ENCODE measurements around the gene R3HCC1L. TPM values are rescaled to one million over a fixed set of nuclear protein-coding genes. Genes with fewer than 3 reads are reported as not detected.

Gene R3HCC1L
- total and polyA plus RNA-seq, 10 of the 15 experiments (the other 5 are each of a cell fraction or from before 2014, with no cell fraction given) = 11.3 to 20.3 (median 15.3) TPM

DNA sequence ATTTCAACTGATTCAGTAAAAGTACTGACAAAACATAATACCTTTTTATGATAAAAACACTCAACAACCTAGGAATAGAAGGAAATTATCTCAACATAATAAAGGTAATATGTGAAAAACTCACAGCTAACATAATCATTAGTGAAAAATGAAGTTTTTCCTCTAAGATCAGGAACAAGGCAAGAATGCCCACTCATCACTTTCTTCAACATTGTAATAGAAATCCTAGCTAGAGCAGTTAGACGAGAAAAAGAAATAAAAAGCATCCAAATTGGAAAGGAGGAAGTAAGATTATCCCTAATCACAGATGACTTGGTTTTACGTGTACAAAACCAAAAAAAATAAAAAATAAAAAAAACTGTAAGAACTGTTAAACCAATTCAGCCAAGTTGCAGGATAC lies 58.6 kb downstream of the R3HCC1L start:
- Histone ChIP-seq H3K27me3 (replicated peaks in 1 of 2; ENCODE audit: control insufficient read depth in 2 of 2, insufficient read depth in 2 of 2, low read length in 1 of 2) (no peaks in the 10 kb centered on the region), H2AFZ (ENCODE audit: control insufficient read depth, low read depth, low read length) (no peak overlapping the region), H3K79me2 (ENCODE audit: control insufficient read depth, insufficient read depth, low read length) (no peaks in the 10 kb centered on the region), H4K20me1 (ENCODE audit: control insufficient read depth, insufficient read depth) (no peaks in the 10 kb centered on the region), H3K4me2 (ENCODE audit: control insufficient read depth, insufficient read depth) (no peak overlapping the region), H3K36me3 (ENCODE audit: control insufficient read depth in 2 of 2, insufficient read depth in 2 of 2, low read length in 1 of 2) (no peaks in the 10 kb centered on the region; a peak in 2 of 4 replicates), H3K4me1 (ENCODE audit: control insufficient read depth, insufficient read depth, low read length) (peaks cover 5% of the 10 kb centered on the region), H3K4me3 (no peak overlapping the region), H3K27ac (ENCODE audit: control insufficient read depth, insufficient read depth) (no peak overlapping the region), H3K9ac (ENCODE audit: control insufficient read depth, insufficient read depth, low read length) (no peak overlapping the region), H3K9me3 (replicated peaks; ENCODE audit: control insufficient read depth, insufficient read depth, low read length) (no peaks in the 10 kb centered on the region; the same call in 1 of the 3 replicates)
- ChIA-PET POLR2A (no interaction called here), SMC1A (ENCODE audit: uncharacterized antibody, unreplicated experiment) (no interaction called here), CTCF (interaction anchor here (1.4 to 1.6 kb wide), 2 partner anchors 24 to 25 kb away, joined by 3 to 4 read pairs; no protein-coding TSS in a partner anchor), RAD21 (ENCODE audit: unreplicated experiment) (no interaction called here)
- no peak for DNase-seq (ENCODE audit: low read depth, low spot score)
- no peak for ATAC-seq
- BruUV-seq (replicated peaks) = no TSS peak
- TF ChIP-seq, protein P1, sequence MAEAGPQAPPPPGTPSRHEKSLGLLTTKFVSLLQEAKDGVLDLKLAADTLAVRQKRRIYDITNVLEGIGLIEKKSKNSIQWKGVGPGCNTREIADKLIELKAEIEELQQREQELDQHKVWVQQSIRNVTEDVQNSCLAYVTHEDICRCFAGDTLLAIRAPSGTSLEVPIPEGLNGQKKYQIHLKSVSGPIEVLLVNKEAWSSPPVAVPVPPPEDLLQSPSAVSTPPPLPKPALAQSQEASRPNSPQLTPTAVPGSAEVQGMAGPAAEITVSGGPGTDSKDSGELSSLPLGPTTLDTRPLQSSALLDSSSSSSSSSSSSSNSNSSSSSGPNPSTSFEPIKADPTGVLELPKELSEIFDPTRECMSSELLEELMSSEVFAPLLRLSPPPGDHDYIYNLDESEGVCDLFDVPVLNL (IDR thresholded peaks at IDR 0.05; ENCODE audit: low read depth, low read length) = no peak
- WGBS (ENCODE audit: insufficient coverage, insufficient replicate concordance, low lambda C conversion rate, missing lambda C conversion rate) = 86% methylated on average over 2 of the region's 2 CpGs
- in situ Hi-C loops (cut with MboI) = no loop called here
- intact Hi-C loops (cut with micrococcal nuclease; ENCODE audit: unreplicated experiment) = no loop called here
- FAIRE-seq = no peak

DNA sequence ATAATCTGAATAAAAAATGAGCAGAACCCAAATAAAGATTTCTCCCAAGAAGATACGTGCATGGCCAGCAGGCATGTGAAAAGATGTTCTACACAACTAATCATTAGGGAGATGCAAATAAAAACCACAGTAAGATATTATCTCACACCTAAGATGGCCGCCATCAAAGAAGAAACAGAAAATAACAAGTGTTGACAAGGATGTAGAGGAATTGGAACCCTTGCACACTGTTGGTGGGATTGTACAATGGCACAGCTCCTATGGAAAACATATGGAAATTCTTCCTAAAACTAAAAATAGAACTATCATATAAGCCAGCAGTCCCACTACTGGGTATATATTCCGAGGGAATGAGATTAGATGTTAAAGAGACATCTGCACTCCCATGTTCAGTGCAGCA lies 60.2 kb downstream of the R3HCC1L start:
- Histone ChIP-seq H3K4me1 (ENCODE audit: control insufficient read depth, insufficient read depth, low read length) (peaks cover 5% of the 10 kb centered on the region), H3K4me3 (no peak overlapping the region), H3K9ac (ENCODE audit: control insufficient read depth, insufficient read depth, low read length) (no peak overlapping the region), H3K9me3 (replicated peaks; ENCODE audit: control insufficient read depth, insufficient read depth, low read length) (no peaks in the 10 kb centered on the region; the same call in 1 of the 3 replicates), H3K36me3 (ENCODE audit: control insufficient read depth in 2 of 2, insufficient read depth in 2 of 2, low read length in 1 of 2) (no peaks in the 10 kb centered on the region; a peak in 2 of 4 replicates), H3K79me2 (ENCODE audit: control insufficient read depth, insufficient read depth, low read length) (no peaks in the 10 kb centered on the region), H3K4me2 (ENCODE audit: control insufficient read depth, insufficient read depth) (no peak overlapping the region), H3K27ac (ENCODE audit: control insufficient read depth, insufficient read depth) (no peak overlapping the region), H2AFZ (ENCODE audit: control insufficient read depth, low read depth, low read length) (no peak overlapping the region), H4K20me1 (ENCODE audit: control insufficient read depth, insufficient read depth) (no peaks in the 10 kb centered on the region), H3K27me3 (replicated peaks in 1 of 2; ENCODE audit: control insufficient read depth in 2 of 2, insufficient read depth in 2 of 2, low read length in 1 of 2) (no peaks in the 10 kb centered on the region)
- FAIRE-seq (no peak), ATAC-seq (no peak), DNase-seq (ENCODE audit: low read depth, low spot score) (no peak)
- in situ Hi-C loops (cut with MboI) = no loop called here
- 99% methylated on average over 3 of the region's 3 CpGs for WGBS (ENCODE audit: insufficient coverage, insufficient replicate concordance, low lambda C conversion rate, missing lambda C conversion rate)
- RAD21 ChIA-PET (ENCODE audit: unreplicated experiment) = no interaction called here
- POLR2A ChIA-PET = no interaction called here
- BruUV-seq (replicated peaks) = no TSS peak
- intact Hi-C loops (cut with micrococcal nuclease; ENCODE audit: unreplicated experiment) = no loop called here
- CTCF ChIA-PET = interaction anchor here (1.3 kb wide), 1 partner anchor 24 kb away, joined by 3 read pairs; no protein-coding TSS in a partner anchor
- SMC1A ChIA-PET (ENCODE audit: uncharacterized antibody, unreplicated experiment) = no interaction called here
- TF ChIP-seq YY1 (IDR thresholded peaks at IDR 0.05; ENCODE audit: low read depth, low read length) (peak; percentile 61; the same call in 1 of the 2 replicates), POLR2AphosphoS5 (IDR thresholded peaks at IDR 0.05; ENCODE audit: low read length) (no peak), POU2F2 (IDR thresholded peaks at IDR 0.05; ENCODE audit: borderline replicate concordance, low read depth, low read length) (no peak), KLF5 (IDR thresholded peaks at IDR 0.05; ENCODE audit: partially characterized antibody) (no peak)
- TF ChIP-seq, protein P2, sequence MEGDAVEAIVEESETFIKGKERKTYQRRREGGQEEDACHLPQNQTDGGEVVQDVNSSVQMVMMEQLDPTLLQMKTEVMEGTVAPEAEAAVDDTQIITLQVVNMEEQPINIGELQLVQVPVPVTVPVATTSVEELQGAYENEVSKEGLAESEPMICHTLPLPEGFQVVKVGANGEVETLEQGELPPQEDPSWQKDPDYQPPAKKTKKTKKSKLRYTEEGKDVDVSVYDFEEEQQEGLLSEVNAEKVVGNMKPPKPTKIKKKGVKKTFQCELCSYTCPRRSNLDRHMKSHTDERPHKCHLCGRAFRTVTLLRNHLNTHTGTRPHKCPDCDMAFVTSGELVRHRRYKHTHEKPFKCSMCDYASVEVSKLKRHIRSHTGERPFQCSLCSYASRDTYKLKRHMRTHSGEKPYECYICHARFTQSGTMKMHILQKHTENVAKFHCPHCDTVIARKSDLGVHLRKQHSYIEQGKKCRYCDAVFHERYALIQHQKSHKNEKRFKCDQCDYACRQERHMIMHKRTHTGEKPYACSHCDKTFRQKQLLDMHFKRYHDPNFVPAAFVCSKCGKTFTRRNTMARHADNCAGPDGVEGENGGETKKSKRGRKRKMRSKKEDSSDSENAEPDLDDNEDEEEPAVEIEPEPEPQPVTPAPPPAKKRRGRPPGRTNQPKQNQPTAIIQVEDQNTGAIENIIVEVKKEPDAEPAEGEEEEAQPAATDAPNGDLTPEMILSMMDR (IDR thresholded peaks at IDR 0.05 in 2 of 3, conservative IDR thresholded peaks at IDR 0.05 in 1 of 3; ENCODE audit: control insufficient read depth in 2 of 3, extremely low read depth in 1 of 3, insufficient read depth in 1 of 3, low read depth in 3 of 3, low read length in 3 of 3) = no peak
- TF ChIP-seq, protein P3, sequence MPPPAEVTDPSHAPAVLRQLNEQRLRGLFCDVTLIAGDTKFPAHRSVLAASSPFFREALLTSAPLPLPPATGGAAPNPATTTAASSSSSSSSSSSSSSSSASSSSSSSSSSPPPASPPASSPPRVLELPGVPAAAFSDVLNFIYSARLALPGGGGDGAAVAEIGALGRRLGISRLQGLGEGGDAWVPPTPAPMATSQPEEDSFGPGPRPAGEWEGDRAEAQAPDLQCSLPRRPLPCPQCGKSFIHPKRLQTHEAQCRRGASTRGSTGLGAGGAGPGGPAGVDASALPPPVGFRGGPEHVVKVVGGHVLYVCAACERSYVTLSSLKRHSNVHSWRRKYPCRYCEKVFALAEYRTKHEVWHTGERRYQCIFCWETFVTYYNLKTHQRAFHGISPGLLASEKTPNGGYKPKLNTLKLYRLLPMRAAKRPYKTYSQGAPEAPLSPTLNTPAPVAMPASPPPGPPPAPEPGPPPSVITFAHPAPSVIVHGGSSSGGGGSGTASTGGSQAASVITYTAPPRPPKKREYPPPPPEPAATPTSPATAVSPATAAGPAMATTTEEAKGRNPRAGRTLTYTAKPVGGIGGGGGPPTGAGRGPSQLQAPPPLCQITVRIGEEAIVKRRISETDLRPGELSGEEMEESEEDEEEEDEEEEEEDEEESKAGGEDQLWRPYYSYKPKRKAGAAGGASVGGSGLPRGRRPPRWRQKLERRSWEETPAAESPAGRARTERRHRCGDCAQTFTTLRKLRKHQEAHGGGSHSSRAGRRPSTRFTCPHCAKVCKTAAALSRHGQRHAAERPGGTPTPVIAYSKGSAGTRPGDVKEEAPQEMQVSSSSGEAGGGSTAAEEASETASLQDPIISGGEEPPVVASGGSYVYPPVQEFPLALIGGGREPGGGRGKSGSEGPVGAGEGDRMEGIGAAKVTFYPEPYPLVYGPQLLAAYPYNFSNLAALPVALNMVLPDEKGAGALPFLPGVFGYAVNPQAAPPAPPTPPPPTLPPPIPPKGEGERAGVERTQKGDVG (CRISPR knock-in tag; IDR thresholded peaks at IDR 0.05) = no peak
